PFSK-1 (cell line): ENCODE measurements around the gene PIK3R1.

Experiments used
- FOXP2 ChIP-seq: optimal IDR thresholded peaks from 2 replicates; pipeline ENCODE3; 2011; ENCODE audit warnings: borderline replicate concordance, control low read depth, inconsistent platforms; ENCODE audit not compliant: insufficient read depth; ENCODE audit errors: extremely low read length, extremely low read depth
- POLR2AphosphoS5 ChIP-seq: IDR thresholded peaks from 2 replicates; pipeline ENCODE4 v1.6.1; 2012; ENCODE audit warnings: low read depth, mild to moderate bottlenecking, control low read depth, low read length, moderate library complexity
- SIN3A ChIP-seq: IDR thresholded peaks from 2 replicates; pipeline ENCODE4 v1.6.1; 2012; ENCODE audit warnings: mild to moderate bottlenecking, low read length, moderate library complexity, borderline replicate concordance; ENCODE audit not compliant: insufficient read depth

- TF ChIP-seq FOXP2 (no peak), POLR2AphosphoS5 (no peak), SIN3A (no peak)
These were observed 27.2 kb downstream of the PIK3R1 start for GRCh38 chr5:68242743-68243142.
